ENCODE data around the gene NISCH. TPM values are rescaled to one million over a fixed set of nuclear protein-coding genes. Genes with fewer than 3 reads are reported as not detected.

The NISCH gene
- total RNA-seq, 6 experiments from 2014 or later: 46.4 to 62.5 (median 55.8) TPM

DNA sequence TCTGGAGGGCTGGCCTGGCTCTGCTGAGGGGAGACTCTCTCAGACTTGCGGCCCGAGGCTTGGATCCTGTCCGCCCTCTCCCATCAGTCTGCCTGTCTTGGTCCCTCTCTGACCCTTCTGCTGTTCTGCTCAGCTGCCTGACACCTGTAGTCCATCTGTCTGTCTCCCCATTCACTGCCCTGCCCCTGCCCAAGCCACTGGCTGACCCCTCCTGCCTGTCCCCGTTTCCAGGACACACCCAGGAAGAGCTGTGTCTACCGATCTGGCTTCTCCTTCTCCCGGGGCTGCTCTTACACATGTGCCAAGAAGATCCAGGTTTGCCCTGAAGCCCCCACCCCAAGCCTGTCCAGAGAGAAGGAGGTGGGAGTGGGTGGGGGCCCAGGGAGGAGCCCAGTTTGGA is 59.8 kb downstream of the NISCH start:
- no peaks in the 10 kb centered on the region for H3K36me3 Mint-ChIP-seq (ENCODE audit: low read depth)
- H3K9me3 Mint-ChIP-seq: no peaks in the 10 kb centered on the region
- no peak for DNase-seq
- no peak overlapping the region for H3K4me3 Mint-ChIP-seq
- no peak for TF ChIP-seq CTCF (IDR thresholded peaks at IDR 0.05)
- H3K27me3 Mint-ChIP-seq (ENCODE audit: insufficient read depth): peaks cover 13% of the 10 kb centered on the region
- no peaks in the 10 kb centered on the region for H3K4me1 Mint-ChIP-seq (ENCODE audit: low read depth)
- no peak overlapping the region for H3K27ac Mint-ChIP-seq

DNA sequence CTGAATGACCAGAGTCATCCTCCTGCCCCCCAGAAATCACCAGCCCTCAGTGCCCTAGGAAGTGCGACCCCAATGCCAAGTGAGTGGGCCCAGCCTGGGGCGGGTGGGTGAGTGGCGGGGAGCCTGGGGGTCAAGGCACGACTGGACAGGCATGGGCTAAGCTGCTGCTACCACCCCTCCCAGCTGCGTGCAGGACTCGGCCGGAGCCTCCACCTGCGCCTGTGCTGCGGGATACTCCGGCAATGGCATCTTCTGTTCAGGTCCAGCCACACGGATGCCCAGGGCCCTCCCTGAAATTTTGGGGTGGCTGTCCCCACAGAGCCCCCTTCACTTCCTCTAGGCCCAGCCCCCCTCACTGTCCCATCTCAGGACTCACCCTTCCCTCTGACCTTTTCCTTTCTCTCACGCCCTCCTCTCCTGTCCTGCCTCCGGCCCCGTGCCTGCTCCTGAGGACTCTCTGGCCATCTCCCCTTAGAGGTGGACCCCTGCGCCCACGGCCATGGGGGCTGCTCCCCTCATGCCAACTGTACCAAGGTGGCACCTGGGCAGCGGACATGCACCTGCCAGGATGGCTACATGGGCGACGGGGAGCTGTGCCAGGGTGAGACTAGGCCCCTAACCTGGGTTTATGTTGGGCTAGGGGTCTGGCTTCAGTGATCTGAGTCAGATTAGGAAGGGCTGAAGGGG is 61.2 kb downstream of the NISCH start:
- no peak overlapping the region for H3K27ac Mint-ChIP-seq
- DNase-seq: no peak
- no peak overlapping the region for H3K4me3 Mint-ChIP-seq
- H3K4me1 Mint-ChIP-seq (ENCODE audit: low read depth): no peaks in the 10 kb centered on the region
- H3K27me3 Mint-ChIP-seq (ENCODE audit: insufficient read depth): peaks cover 9% of the 10 kb centered on the region; the same call in 1 of the 2 replicates
- no peaks in the 10 kb centered on the region for H3K9me3 Mint-ChIP-seq
- TF ChIP-seq CTCF (IDR thresholded peaks at IDR 0.05): no peak
- no peaks in the 10 kb centered on the region for H3K36me3 Mint-ChIP-seq (ENCODE audit: low read depth)

GRCh38 chr3:52517796-52518722 is 62.7 kb downstream of the NISCH start:
- DNase-seq: no peak
- Mint-ChIP-seq H3K4me3 (no peak overlapping the region), H3K27me3 (ENCODE audit: insufficient read depth) (peaks cover 3% of the 10 kb centered on the region; the same call in 1 of the 2 replicates), H3K36me3 (ENCODE audit: low read depth) (no peaks in the 10 kb centered on the region), H3K27ac (no peak overlapping the region), H3K9me3 (no peaks in the 10 kb centered on the region), H3K4me1 (ENCODE audit: low read depth) (no peaks in the 10 kb centered on the region)
- TF ChIP-seq CTCF (IDR thresholded peaks at IDR 0.05): no peak

DNA sequence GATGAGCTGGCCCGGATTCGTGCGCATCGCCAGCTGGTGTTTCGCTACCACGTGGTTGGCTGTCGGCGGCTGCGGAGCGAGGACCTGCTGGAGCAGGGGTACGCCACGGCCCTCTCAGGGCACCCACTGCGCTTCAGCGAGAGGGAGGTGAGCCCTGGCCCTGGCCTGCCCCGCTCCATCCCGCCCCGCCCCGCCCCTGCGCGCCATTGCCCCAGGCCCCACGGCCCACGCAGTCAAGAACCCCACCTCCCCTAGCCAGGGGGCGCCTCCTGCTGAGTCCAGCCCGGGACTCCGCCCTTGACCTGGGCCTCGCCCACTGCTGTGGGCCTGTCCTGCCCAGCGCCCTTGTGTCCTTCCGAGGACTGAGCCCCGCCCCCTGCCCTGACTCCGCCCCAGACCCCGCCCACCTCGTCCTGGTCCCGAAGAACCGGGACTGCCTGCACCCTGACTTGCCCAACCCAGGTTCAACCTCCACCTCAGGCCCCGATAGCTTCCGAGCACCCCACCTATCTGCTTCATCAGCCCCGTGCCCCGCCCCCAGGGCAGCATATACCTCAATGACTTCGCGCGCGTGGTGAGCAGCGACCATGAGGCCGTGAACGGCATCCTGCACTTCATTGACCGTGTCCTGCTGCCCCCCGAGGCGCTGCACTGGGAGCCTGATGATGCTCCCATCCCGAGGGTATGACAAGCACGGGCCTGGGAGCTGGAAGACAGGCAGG is 63.5 kb downstream of the NISCH start:
- Mint-ChIP-seq H3K36me3 (ENCODE audit: low read depth) (peaks cover 2% of the 10 kb centered on the region), H3K27me3 (ENCODE audit: insufficient read depth) (peaks cover under 1% of the 10 kb centered on the region; the same call in 1 of the 2 replicates), H3K9me3 (no peaks in the 10 kb centered on the region), H3K4me3 (no peak overlapping the region), H3K4me1 (ENCODE audit: low read depth) (no peaks in the 10 kb centered on the region), H3K27ac (no peak overlapping the region)
- TF ChIP-seq CTCF (IDR thresholded peaks at IDR 0.05): no peak
- no peak for DNase-seq

GRCh38 chr3:52519445-52520140 is 64.2 kb downstream of the NISCH start:
- Mint-ChIP-seq H3K4me1 (ENCODE audit: low read depth) (no peaks in the 10 kb centered on the region), H3K27me3 (ENCODE audit: insufficient read depth) (no peaks in the 10 kb centered on the region), H3K27ac (no peak overlapping the region), H3K36me3 (ENCODE audit: low read depth) (peaks cover 9% of the 10 kb centered on the region), H3K9me3 (no peaks in the 10 kb centered on the region), H3K4me3 (no peak overlapping the region)
- no peak for TF ChIP-seq CTCF (IDR thresholded peaks at IDR 0.05)
- no peak for DNase-seq
